ENCODE measurements around the gene SOX4. TPM values are rescaled to one million over a fixed set of nuclear protein-coding genes. Genes with fewer than 3 reads are reported as not detected.

Gene SOX4
- total RNA-seq, 1 donor = 33.2 TPM

- no peak for TF ChIP-seq CTCF (IDR thresholded peaks at IDR 0.05; ENCODE audit: insufficient read depth, low read depth, low read length)
- peak overlapping the region; percentile 91 for H3K4me3 ChIP-seq (ENCODE audit: low read depth, low read length)
- peak; percentile 54 for DNase-seq (ENCODE audit: low read depth)
Observed at GRCh38 chr6:21597801-21598673, 4.5 kb downstream of the SOX4 start.

- TF ChIP-seq CTCF (IDR thresholded peaks at IDR 0.05; ENCODE audit: insufficient read depth, low read depth, low read length) = no peak
- H3K4me3 ChIP-seq (ENCODE audit: low read depth, low read length) = peak overlapping the region; percentile 91
- DNase-seq (ENCODE audit: low read depth) = peak; percentile 9
Observed at GRCh38 chr6:21598674-21599023, 5.1 kb downstream of the SOX4 start.

- no peak for TF ChIP-seq CTCF (IDR thresholded peaks at IDR 0.05; ENCODE audit: insufficient read depth, low read depth, low read length)
- no peak for DNase-seq (ENCODE audit: low read depth)
- peak overlapping the region; percentile 91 for H3K4me3 ChIP-seq (ENCODE audit: low read depth, low read length)
Observed at GRCh38 chr6:21599051-21599696, 5.6 kb downstream of the SOX4 start.

- no peak for DNase-seq (ENCODE audit: low read depth)
- no peak for TF ChIP-seq CTCF (IDR thresholded peaks at IDR 0.05; ENCODE audit: insufficient read depth, low read depth, low read length)
- no peak overlapping the region for H3K4me3 ChIP-seq (ENCODE audit: low read depth, low read length)
Observed at GRCh38 chr6:21601339-21601923, 7.9 kb downstream of the SOX4 start.

- no peak overlapping the region for H3K4me3 ChIP-seq (ENCODE audit: low read depth, low read length)
- TF ChIP-seq CTCF (IDR thresholded peaks at IDR 0.05; ENCODE audit: insufficient read depth, low read depth, low read length) = no peak
- DNase-seq (ENCODE audit: low read depth) = no peak
Observed at GRCh38 chr6:21601932-21602390, 8.4 kb downstream of the SOX4 start.

GRCh38 chr6:21603082-21603952 lies 9.8 kb downstream of the SOX4 start:
- no peak for TF ChIP-seq CTCF (IDR thresholded peaks at IDR 0.05; ENCODE audit: insufficient read depth, low read depth, low read length)
- H3K4me3 ChIP-seq (ENCODE audit: low read depth, low read length) = no peak overlapping the region

More at GRCh38 chr6:21603082-21603952, 9.8 kb downstream of the SOX4 start:
- no peak for DNase-seq (ENCODE audit: low read depth)

All from fibroblast of villous mesenchyme (primary cell).